ENCODE measurements around the gene EEPD1. TPM values are rescaled to one million over a fixed set of nuclear protein-coding genes. Genes with fewer than 3 reads are reported as not detected.

Gene EEPD1
- total RNA-seq, 2 experiments from 2014 or later, result 1.3 TPM

GRCh38 chr7:36210291-36210922 is 57.4 kb downstream of the EEPD1 start:
- no peaks in the 10 kb centered on the region for H3K9me3 Mint-ChIP-seq (ENCODE audit: low read depth)
- H3K27ac Mint-ChIP-seq, result no peak overlapping the region
- ATAC-seq, result no peak
- CTCF ChIA-PET, result interaction anchor here (0.7 to 0.8 kb wide), 2 partner anchors 10 to 411 kb away, joined by 3 to 5 read pairs; no protein-coding TSS in a partner anchor
- DNase-seq, result no peak
- no peaks in the 10 kb centered on the region for H3K27me3 Mint-ChIP-seq
- POLR2A ChIA-PET, result no interaction called here
- peaks cover 33% of the 10 kb centered on the region for H3K4me1 Mint-ChIP-seq
- no peak overlapping the region for H3K4me3 Mint-ChIP-seq
- intact Hi-C loops (cut with DNase I, micrococcal nuclease), result no loop called here
- H3K36me3 Mint-ChIP-seq (ENCODE audit: low read depth), result no peaks in the 10 kb centered on the region

- Mint-ChIP-seq H3K27me3 (no peaks in the 10 kb centered on the region), H3K4me1 (peaks cover 4% of the 10 kb centered on the region), H3K9me3 (ENCODE audit: low read depth) (no peaks in the 10 kb centered on the region), H3K36me3 (ENCODE audit: low read depth) (no peaks in the 10 kb centered on the region), H3K4me3 (no peak overlapping the region), H3K27ac (no peak overlapping the region)
- CTCF ChIA-PET, result interaction anchor here (0.6 kb wide), 1 partner anchor 12 kb away, joined by 3 read pairs; no protein-coding TSS in a partner anchor
- POLR2A ChIA-PET, result no interaction called here
- DNase-seq, result no peak
- intact Hi-C loops (cut with DNase I, micrococcal nuclease), result no loop called here
- ATAC-seq, result no peak
Observed at GRCh38 chr7:36214608-36215456, 61.8 kb downstream of the EEPD1 start.

GRCh38 chr7:36215457-36215765 is 62.4 kb downstream of the EEPD1 start:
- H3K4me3 Mint-ChIP-seq, result no peak overlapping the region
- intact Hi-C loops (cut with DNase I, micrococcal nuclease), result no loop called here
- CTCF ChIA-PET, result interaction anchor here (0.6 kb wide), 1 partner anchor 12 kb away, joined by 3 read pairs; no protein-coding TSS in a partner anchor
- peaks cover 2% of the 10 kb centered on the region for H3K4me1 Mint-ChIP-seq
- POLR2A ChIA-PET, result no interaction called here
- no peaks in the 10 kb centered on the region for H3K36me3 Mint-ChIP-seq (ENCODE audit: low read depth)
- ATAC-seq, result no peak
- H3K27me3 Mint-ChIP-seq, result no peaks in the 10 kb centered on the region
- no peak for DNase-seq
- H3K9me3 Mint-ChIP-seq (ENCODE audit: low read depth), result no peaks in the 10 kb centered on the region
- no peak overlapping the region for H3K27ac Mint-ChIP-seq

GRCh38 chr7:36216063-36216684 is 63.1 kb downstream of the EEPD1 start:
- Mint-ChIP-seq H3K27me3 (no peaks in the 10 kb centered on the region), H3K36me3 (ENCODE audit: low read depth) (no peaks in the 10 kb centered on the region), H3K27ac (no peak overlapping the region), H3K4me3 (no peak overlapping the region), H3K9me3 (ENCODE audit: low read depth) (no peaks in the 10 kb centered on the region), H3K4me1 (no peaks in the 10 kb centered on the region)
- ATAC-seq (no peak), DNase-seq (no peak)
- ChIA-PET POLR2A (no interaction called here), CTCF (no interaction called here)
- intact Hi-C loops (cut with DNase I, micrococcal nuclease), result no loop called here

- H3K36me3 Mint-ChIP-seq (ENCODE audit: low read depth), result no peaks in the 10 kb centered on the region
- POLR2A ChIA-PET, result no interaction called here
- DNase-seq (no peak), ATAC-seq (no peak)
- H3K9me3 Mint-ChIP-seq (ENCODE audit: low read depth), result no peaks in the 10 kb centered on the region
- H3K27ac Mint-ChIP-seq, result no peak overlapping the region
- intact Hi-C loops (cut with DNase I, micrococcal nuclease), result no loop called here
- H3K4me1 Mint-ChIP-seq, result no peaks in the 10 kb centered on the region
- H3K27me3 Mint-ChIP-seq, result no peaks in the 10 kb centered on the region
- H3K4me3 Mint-ChIP-seq, result no peak overlapping the region
- CTCF ChIA-PET, result interaction anchor here (1.1 kb wide), 1 partner anchor 102 kb away, joined by 3 read pairs; no protein-coding TSS in a partner anchor
Observed at GRCh38 chr7:36217211-36217960, 64.3 kb downstream of the EEPD1 start.

GRCh38 chr7:36217961-36218284 is 64.9 kb downstream of the EEPD1 start:
- CTCF ChIA-PET, result interaction anchor here (1.1 kb wide), 1 partner anchor 102 kb away, joined by 3 read pairs; no protein-coding TSS in a partner anchor
- intact Hi-C loops (cut with DNase I, micrococcal nuclease), result no loop called here
- H3K36me3 Mint-ChIP-seq (ENCODE audit: low read depth), result no peaks in the 10 kb centered on the region
- no peak overlapping the region for H3K4me3 Mint-ChIP-seq
- no peak for ATAC-seq
- no peaks in the 10 kb centered on the region for H3K9me3 Mint-ChIP-seq (ENCODE audit: low read depth)
- DNase-seq, result no peak
- H3K27me3 Mint-ChIP-seq, result no peaks in the 10 kb centered on the region
- POLR2A ChIA-PET, result no interaction called here
- no peak overlapping the region for H3K27ac Mint-ChIP-seq
- H3K4me1 Mint-ChIP-seq, result no peaks in the 10 kb centered on the region

- H3K4me3 Mint-ChIP-seq, result no peak overlapping the region
- intact Hi-C loops (cut with DNase I, micrococcal nuclease), result no loop called here
- H3K27ac Mint-ChIP-seq, result no peak overlapping the region
- no peaks in the 10 kb centered on the region for H3K9me3 Mint-ChIP-seq (ENCODE audit: low read depth)
- ChIA-PET POLR2A (no interaction called here), CTCF (interaction anchor here (1.6 kb wide), 1 partner anchor 12 kb away, joined by 3 read pairs; no protein-coding TSS in a partner anchor)
- ATAC-seq (no peak), DNase-seq (no peak)
- H3K36me3 Mint-ChIP-seq (ENCODE audit: low read depth), result no peaks in the 10 kb centered on the region
- H3K27me3 Mint-ChIP-seq, result no peaks in the 10 kb centered on the region
- no peaks in the 10 kb centered on the region for H3K4me1 Mint-ChIP-seq
Observed at GRCh38 chr7:36219429-36219828, 66.4 kb downstream of the EEPD1 start.

- Mint-ChIP-seq H3K36me3 (ENCODE audit: low read depth) (no peaks in the 10 kb centered on the region), H3K4me1 (no peaks in the 10 kb centered on the region), H3K4me3 (no peak overlapping the region), H3K27me3 (no peaks in the 10 kb centered on the region), H3K9me3 (ENCODE audit: low read depth) (no peaks in the 10 kb centered on the region), H3K27ac (no peak overlapping the region)
- no peak for DNase-seq
- intact Hi-C loops (cut with DNase I, micrococcal nuclease), result no loop called here
- no peak for ATAC-seq
- ChIA-PET CTCF (interaction anchor here (0.6 kb wide), 2 partner anchors 79 to 239 kb away, joined by 3 to 4 read pairs; no protein-coding TSS in a partner anchor), POLR2A (interaction anchor here (0.7 kb wide), 1 partner anchor 95 kb away, joined by 3 read pairs; no protein-coding TSS in a partner anchor)
Observed at GRCh38 chr7:36223851-36224250, 70.8 kb downstream of the EEPD1 start.

GRCh38 chr7:36224934-36225858 is 72.1 kb downstream of the EEPD1 start:
- no peaks in the 10 kb centered on the region for H3K27me3 Mint-ChIP-seq
- DNase-seq (no peak), ATAC-seq (no peak)
- H3K27ac Mint-ChIP-seq, result no peak overlapping the region
- no peaks in the 10 kb centered on the region for H3K36me3 Mint-ChIP-seq (ENCODE audit: low read depth)
- POLR2A ChIA-PET, result no interaction called here
- intact Hi-C loops (cut with DNase I, micrococcal nuclease), result no loop called here
- CTCF ChIA-PET, result interaction anchor here (1.1 kb wide), 1 partner anchor 51 kb away, joined by 3 read pairs; no protein-coding TSS in a partner anchor
- H3K9me3 Mint-ChIP-seq (ENCODE audit: low read depth), result no peaks in the 10 kb centered on the region
- H3K4me3 Mint-ChIP-seq, result no peak overlapping the region
- H3K4me1 Mint-ChIP-seq, result no peaks in the 10 kb centered on the region

GRCh38 chr7:36226151-36226550 is 73.1 kb downstream of the EEPD1 start:
- ChIA-PET POLR2A (no interaction called here), CTCF (no interaction called here)
- Mint-ChIP-seq H3K4me1 (no peaks in the 10 kb centered on the region), H3K9me3 (ENCODE audit: low read depth) (no peaks in the 10 kb centered on the region), H3K36me3 (ENCODE audit: low read depth) (no peaks in the 10 kb centered on the region), H3K27ac (no peak overlapping the region), H3K27me3 (no peaks in the 10 kb centered on the region), H3K4me3 (no peak overlapping the region)
- no peak for DNase-seq
- intact Hi-C loops (cut with DNase I, micrococcal nuclease), result no loop called here
- no peak for ATAC-seq

GRCh38 chr7:36227223-36227622 is 74.2 kb downstream of the EEPD1 start:
- Mint-ChIP-seq H3K4me1 (no peaks in the 10 kb centered on the region), H3K4me3 (no peak overlapping the region), H3K27me3 (no peaks in the 10 kb centered on the region), H3K27ac (no peak overlapping the region), H3K36me3 (ENCODE audit: low read depth) (no peaks in the 10 kb centered on the region), H3K9me3 (ENCODE audit: low read depth) (no peaks in the 10 kb centered on the region)
- ChIA-PET CTCF (no interaction called here), POLR2A (no interaction called here)
- DNase-seq (no peak), ATAC-seq (no peak)
- intact Hi-C loops (cut with DNase I, micrococcal nuclease), result no loop called here
